Esophagus muscularis mucosa (tissue), 3 donors: Measurements from ENCODE around the gene NELFB.

Experiments
- POLR2A ChIP-seq: fragments of 450-650 bp; IDR thresholded peaks from one replicate; pipeline ENCODE4 v1.6.1; 2017; ENCODE audit warnings: antibody characterized with exemption, moderate library complexity, mild to moderate bottlenecking, low read depth
- POLR2AphosphoS5 ChIP-seq, 2 donors: sonication (generic); formaldehyde crosslinking; IDR thresholded peaks; one replicate each; pipeline ENCODE4 v1.6.1; 2017; ENCODE audit warnings: antibody characterized with exemption in 2 of 2
- TF ChIP-seq, protein P1 (sequence below), 3 experiments: fragments of 200-600 bp in 2 of 3; fragments of 450-650 bp in 1 of 3; sonication (generic) in 2 of 3; IDR thresholded peaks; one replicate each; pipeline ENCODE4 v1.5.1; 2017 to 2019; ENCODE audit warnings: antibody characterized with exemption in 3 of 3, mild to moderate bottlenecking in 2 of 3, moderate library complexity in 1 of 3

DNA sequence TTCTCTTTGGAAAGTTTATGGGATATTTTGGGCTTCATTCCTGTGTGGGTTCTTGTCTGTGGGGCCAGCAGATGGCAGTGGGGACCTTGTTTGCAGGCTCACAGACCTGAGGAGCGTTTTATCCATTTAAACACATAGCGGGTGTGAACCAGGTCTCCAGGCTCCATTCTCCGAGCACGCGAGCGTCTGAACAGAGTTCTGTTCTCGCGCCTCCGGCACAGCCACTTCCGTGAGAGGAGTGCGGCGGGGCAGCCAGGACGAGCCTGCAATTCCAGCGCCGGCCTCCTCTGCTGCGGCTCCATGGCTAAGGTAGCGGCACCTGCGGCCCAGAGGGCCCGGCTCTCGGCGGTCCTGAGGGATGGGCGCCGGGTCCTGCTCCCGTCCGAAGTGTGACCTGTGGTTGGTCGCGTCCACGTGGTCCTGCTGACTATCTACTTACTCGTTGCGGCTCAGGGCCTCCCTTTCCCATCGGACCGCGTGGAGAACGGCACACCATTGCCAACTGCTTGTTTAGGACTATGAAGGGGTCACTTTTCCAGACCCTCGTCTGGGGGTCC lies 39.6 kb downstream of the NELFB start:
- TF ChIP-seq POLR2AphosphoS5 (IDR thresholded peaks at IDR 0.05) = no peak
- TF ChIP-seq, protein P1, sequence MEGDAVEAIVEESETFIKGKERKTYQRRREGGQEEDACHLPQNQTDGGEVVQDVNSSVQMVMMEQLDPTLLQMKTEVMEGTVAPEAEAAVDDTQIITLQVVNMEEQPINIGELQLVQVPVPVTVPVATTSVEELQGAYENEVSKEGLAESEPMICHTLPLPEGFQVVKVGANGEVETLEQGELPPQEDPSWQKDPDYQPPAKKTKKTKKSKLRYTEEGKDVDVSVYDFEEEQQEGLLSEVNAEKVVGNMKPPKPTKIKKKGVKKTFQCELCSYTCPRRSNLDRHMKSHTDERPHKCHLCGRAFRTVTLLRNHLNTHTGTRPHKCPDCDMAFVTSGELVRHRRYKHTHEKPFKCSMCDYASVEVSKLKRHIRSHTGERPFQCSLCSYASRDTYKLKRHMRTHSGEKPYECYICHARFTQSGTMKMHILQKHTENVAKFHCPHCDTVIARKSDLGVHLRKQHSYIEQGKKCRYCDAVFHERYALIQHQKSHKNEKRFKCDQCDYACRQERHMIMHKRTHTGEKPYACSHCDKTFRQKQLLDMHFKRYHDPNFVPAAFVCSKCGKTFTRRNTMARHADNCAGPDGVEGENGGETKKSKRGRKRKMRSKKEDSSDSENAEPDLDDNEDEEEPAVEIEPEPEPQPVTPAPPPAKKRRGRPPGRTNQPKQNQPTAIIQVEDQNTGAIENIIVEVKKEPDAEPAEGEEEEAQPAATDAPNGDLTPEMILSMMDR (IDR thresholded peaks at IDR 0.05) = peak in 2 of 3 experiments; percentile 10 to 16
- TF ChIP-seq POLR2A = no peak
